ENCODE data around the gene LGALS12. TPM values are rescaled to one million over a fixed set of nuclear protein-coding genes. Genes with fewer than 3 reads are reported as not detected.

LGALS12 gene
- total and polyA plus RNA-seq, 2 of the 13 experiments (the other 11 are each of a cell fraction or from before 2014, with no cell fraction given) = not detected

DNA sequence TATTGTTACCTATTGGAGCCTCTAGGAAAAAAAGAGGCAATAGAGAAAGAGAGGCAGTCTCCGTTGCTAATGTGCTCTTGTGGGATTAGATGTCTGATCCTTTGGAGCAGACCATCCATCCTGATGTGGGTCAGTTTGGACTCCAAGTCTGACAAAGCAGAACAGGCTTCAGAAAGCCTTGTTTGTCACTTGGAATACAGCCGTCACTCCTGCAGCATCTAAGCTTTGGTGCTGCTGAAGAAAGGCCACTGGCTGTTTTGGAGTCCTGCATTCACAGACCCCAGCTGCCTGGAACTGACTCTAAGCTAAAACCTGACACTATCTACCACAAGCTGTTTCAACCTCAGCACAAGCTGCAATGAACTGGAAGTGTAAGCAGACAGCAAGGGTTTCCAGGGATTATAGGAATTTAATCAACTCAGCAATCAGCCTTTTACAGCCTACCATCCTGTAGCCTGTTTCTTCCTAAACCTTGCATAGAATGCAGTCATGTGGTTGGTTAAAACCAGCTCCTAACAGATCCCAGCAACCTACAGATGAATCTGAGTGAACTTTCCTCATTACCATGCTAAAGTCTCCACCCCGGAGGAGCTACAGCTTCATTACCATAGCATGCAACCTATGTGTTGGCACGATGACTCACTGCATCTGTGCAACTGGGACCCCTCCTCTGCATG lies 27.1 kb downstream of the LGALS12 start:
- Histone ChIP-seq H3K4me3 (replicated peaks in 1 of 3; ENCODE audit: insufficient read depth in 1 of 3, low read depth in 2 of 3, low read length in 3 of 3) (no peak overlapping the region), H3K4me1 (ENCODE audit: insufficient read depth, low read length) (peaks cover 35% of the 10 kb centered on the region), H3K9ac (ENCODE audit: insufficient read depth, low read depth, low read length) (no peak overlapping the region), H2AFZ (ENCODE audit: low read length) (no peak overlapping the region), H3K27ac (ENCODE audit: extremely low read length, insufficient read depth, low read length) (no peak overlapping the region), H3K79me2 (ENCODE audit: insufficient read depth, low read length) (no peaks in the 10 kb centered on the region), H3K27me3 (ENCODE audit: control insufficient read depth in 1 of 2, insufficient read depth in 2 of 2, low read length in 2 of 2) (0 out of 5 replicates have a peak, but pooled peaks cover 0 to 17% of the 10 kb centered on the region in 2 experiments), H3K9me3 (ENCODE audit: low read length) (no peaks in the 10 kb centered on the region), H3K4me2 (ENCODE audit: low read depth, low read length) (no peak overlapping the region), H3K36me3 (replicated peaks in 1 of 2; ENCODE audit: control insufficient read depth in 1 of 2, insufficient read depth in 2 of 2, low read length in 2 of 2) (no peaks in the 10 kb centered on the region), H4K20me1 (ENCODE audit: insufficient read depth, low read length) (no peaks in the 10 kb centered on the region)
- ATAC-seq (no peak), FAIRE-seq (no peak), DNase-seq (ENCODE audit: low spot score) (no peak)
- BruUV-seq (replicated peaks) = no TSS peak
- ChIA-PET POLR2A (no interaction called here), CTCF (ENCODE audit: low intra/inter-chr PET ratio, low total read pairs) (no interaction called here)
- WGBS (ENCODE audit: low lambda C conversion rate) = 27% methylated on average over 3 of the region's 4 CpGs
- intact Hi-C loops (cut with micrococcal nuclease; ENCODE audit: unreplicated experiment) (no loop called here), in situ Hi-C loops (cut with HindIII; ENCODE audit: extremely low pct_ligation_motif_present, low pct_unique_long_range_greater_than_20kb) (no loop called here)
- TF ChIP-seq HNRNPH1 (optimal IDR thresholded peaks at IDR 0.05; ENCODE audit: low read depth, low read length) (no peak), ZNF644 (CRISPR knock-in tag; IDR thresholded peaks at IDR 0.05; ENCODE audit: low read depth) (no peak), NRL (CRISPR knock-in tag; IDR thresholded peaks at IDR 0.05; ENCODE audit: borderline replicate concordance) (no peak), SP5 (CRISPR knock-in tag; IDR thresholded peaks at IDR 0.05; ENCODE audit: borderline replicate concordance, low read depth) (no peak), GABPB1 (CRISPR knock-in tag; IDR thresholded peaks at IDR 0.05) (no peak), ZNF33B (CRISPR knock-in tag; IDR thresholded peaks at IDR 0.05) (no peak), AFF4 (CRISPR knock-in tag; IDR thresholded peaks at IDR 0.05) (no peak), ZNF414 (CRISPR knock-in tag; IDR thresholded peaks at IDR 0.05) (no peak), ZBTB42 (CRISPR knock-in tag; IDR thresholded peaks at IDR 0.05) (no peak), HDAC2 (CRISPR knock-in tag; IDR thresholded peaks at IDR 0.05) (no peak), GMEB1 (CRISPR knock-in tag; IDR thresholded peaks at IDR 0.05; ENCODE audit: borderline replicate concordance) (no peak), ETV6 (CRISPR knock-in tag; conservative IDR thresholded peaks at IDR 0.05) (no peak), PHF5A (CRISPR knock-in tag; IDR thresholded peaks at IDR 0.05; ENCODE audit: low read depth, unreplicated experiment) (no peak), EZH2 (conservative IDR thresholded peaks at IDR 0.05; ENCODE audit: low read depth, low read length) (no peak), ZNF280B (CRISPR knock-in tag; IDR thresholded peaks at IDR 0.05; ENCODE audit: borderline replicate concordance) (no peak)
- TF ChIP-seq, protein P1, sequence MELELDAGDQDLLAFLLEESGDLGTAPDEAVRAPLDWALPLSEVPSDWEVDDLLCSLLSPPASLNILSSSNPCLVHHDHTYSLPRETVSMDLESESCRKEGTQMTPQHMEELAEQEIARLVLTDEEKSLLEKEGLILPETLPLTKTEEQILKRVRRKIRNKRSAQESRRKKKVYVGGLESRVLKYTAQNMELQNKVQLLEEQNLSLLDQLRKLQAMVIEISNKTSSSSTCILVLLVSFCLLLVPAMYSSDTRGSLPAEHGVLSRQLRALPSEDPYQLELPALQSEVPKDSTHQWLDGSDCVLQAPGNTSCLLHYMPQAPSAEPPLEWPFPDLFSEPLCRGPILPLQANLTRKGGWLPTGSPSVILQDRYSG (CRISPR knock-in tag; IDR thresholded peaks at IDR 0.05) = no peak
